ENCODE measurements around the gene IFIT2.
"Not testable (repeated sequence)": the region's sequence is repeated elsewhere in the genome, so short reads cannot be mapped to it uniquely, and the experiment has no call there.

IFIT2 gene

GRCh38 chr10:89280508-89280907, 21.3 kb upstream of the IFIT2 start:
- DNase-seq (ENCODE audit: low read depth), result no peak

DNA sequence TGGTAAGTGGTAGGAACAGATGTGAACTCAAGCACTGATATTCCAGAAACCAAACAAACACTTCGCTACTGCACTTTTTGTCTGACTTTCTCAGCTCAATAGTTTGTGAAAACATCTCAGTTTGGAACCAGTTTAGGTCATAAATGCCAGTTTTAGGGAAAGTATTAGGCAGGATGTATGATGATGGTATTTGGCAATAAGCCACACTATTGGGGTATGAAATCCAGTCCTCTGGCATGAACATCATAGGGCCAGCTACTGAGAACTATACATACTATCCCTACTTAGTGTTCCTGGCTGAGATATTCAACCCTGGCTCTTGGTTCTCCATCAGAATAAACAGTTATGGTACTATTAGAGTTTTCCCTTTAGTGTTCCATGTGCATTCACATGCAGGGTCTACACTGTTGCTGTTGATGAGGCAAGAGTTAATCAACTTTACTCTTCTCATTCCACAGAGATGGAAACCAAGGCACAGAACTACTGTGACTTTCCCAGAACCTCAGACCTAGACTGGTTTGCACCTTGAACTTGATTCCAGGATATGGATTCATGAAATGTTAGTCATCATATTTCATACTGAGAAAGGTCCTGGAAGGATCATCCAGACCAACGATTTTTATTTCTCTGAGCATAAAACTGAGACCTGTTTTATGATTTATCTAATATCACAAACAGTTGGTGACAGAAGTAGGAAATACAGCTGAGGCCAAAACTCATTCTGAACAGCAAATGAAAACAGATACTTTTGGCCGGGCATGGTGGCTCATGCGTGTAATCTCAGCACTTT, 20.0 kb upstream of the IFIT2 start:
- DNase-seq (ENCODE audit: low read depth), result no peak

GRCh38 chr10:89283025-89283935, 18.6 kb upstream of the IFIT2 start:
- DNase-seq (ENCODE audit: low read depth), result no peak

- DNase-seq (ENCODE audit: low read depth), result peak; percentile 87
Measured at GRCh38 chr10:89283936-89284475, 17.8 kb upstream of the IFIT2 start.

GRCh38 chr10:89284711-89285110, 17.1 kb upstream of the IFIT2 start:
- DNase-seq (ENCODE audit: low read depth), result not testable (repeated sequence)

- not testable (repeated sequence) for DNase-seq (ENCODE audit: low read depth)
Measured at GRCh38 chr10:89285303-89285702, 16.5 kb upstream of the IFIT2 start.

- no peak for DNase-seq (ENCODE audit: low read depth)
Measured at GRCh38 chr10:89294721-89295239, 7.1 kb upstream of the IFIT2 start.

DNA sequence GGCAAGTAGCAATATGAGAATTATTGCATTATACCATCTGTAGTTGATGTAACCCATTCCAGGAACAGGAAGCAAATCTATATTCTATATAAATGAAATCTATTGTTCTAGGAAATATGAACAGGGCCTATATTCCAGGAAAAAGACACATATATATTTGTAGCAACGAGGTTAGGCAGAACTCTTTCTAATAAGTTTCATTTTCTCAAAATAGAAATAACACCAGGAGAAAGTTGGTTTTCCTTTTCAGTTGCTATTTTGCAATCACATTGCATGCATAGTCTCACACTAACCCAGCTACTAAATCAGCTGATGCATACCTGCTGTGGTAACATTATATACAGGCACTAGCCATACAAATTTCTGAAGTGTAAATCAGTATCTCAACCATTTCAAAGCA, 6.2 kb upstream of the IFIT2 start:
- DNase-seq (ENCODE audit: low read depth), result no peak

DNA sequence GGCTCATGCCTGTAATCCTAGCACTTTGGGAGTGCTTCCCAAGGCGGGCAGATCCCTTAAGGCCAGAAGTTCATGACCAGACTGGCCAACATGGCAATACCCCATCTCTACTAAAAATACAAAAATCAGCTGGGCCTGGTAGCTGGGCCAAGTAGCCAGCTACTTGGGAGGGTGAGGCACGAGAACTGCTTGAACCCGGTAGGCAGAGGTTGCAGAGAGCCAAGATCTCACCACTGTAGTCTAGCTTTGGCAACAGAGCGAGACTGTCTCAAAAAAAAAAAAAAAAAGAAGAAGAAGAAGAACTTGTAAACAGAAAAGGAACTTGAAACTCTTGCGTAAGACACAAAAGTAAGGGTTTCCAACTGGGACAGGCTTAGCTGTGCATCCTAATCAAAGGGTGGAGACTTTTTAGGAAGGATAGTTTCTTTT, 5.6 kb upstream of the IFIT2 start:
- no peak for DNase-seq (ENCODE audit: low read depth)

GRCh38 chr10:89297356-89297755, 4.5 kb upstream of the IFIT2 start:
- DNase-seq (ENCODE audit: low read depth), result no peak

GRCh38 chr10:89297791-89298190, 4.1 kb upstream of the IFIT2 start:
- no peak for DNase-seq (ENCODE audit: low read depth)

DNA sequence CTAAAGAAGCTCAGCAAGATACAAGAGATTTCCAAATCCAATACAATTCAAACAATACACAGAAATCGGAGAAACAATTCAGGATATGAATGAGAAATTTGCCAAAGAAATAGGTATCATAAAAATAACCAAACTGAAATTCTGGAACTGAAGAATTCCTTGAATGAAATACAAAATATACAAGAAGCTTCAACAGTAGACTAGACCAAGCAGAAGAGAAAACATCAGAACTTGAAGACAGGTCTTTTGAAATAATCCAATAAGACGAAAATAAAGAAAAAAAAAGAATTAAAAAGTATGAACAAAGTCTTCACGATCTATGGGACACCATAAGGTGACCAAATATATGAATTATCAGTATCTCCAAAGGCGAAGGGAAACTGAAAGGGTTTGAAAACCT, 2.8 kb upstream of the IFIT2 start:
- DNase-seq (ENCODE audit: low read depth), result no peak

- DNase-seq (ENCODE audit: low read depth), result no peak
Measured at GRCh38 chr10:89301232-89301631, 614 bp upstream of the IFIT2 start.

DNA sequence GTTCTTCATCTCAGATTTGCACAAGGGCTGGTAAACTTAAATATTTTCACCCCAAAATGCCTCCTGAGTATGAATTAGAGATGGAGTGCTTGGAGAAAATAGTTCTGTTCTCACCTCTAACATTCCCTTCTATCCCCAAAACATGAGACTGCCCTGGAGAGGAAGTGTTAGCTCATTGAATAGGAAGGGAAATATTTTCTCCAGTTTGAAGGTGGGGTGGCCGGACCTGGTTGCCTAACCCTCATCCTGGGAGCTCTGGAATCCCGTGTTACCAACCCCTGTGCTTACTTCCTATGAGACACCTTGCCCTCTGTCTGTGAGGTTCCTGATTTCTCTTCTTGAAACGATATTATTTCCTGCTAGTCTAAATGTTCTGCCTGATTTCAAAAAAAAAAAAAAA, 779 bp downstream of the IFIT2 start:
- no peak for DNase-seq (ENCODE audit: low read depth)

GRCh38 chr10:89303161-89303560, 1.3 kb downstream of the IFIT2 start:
- no peak for DNase-seq (ENCODE audit: low read depth)

- DNase-seq (ENCODE audit: low read depth), result no peak
Measured at GRCh38 chr10:89304026-89304425, 2.2 kb downstream of the IFIT2 start.

DNA sequence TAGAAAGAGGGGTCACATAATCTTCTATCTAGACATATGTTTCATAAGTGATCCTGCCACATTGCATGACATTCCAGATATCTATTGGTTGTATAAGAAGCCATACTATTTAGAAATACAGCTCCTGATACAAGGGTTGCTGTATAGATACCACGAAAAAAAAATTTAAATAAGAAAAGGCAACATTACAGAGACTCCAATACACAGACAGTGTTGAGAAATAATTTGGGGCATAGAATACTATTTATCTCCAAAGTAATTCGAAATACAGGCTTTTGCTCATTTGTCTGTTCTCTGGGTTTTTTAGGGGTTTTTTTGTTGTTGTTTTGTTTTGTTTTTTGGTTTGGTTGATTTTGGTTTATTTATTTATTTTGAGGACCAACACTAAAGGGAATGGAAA, 2.6 kb downstream of the IFIT2 start:
- no peak for DNase-seq (ENCODE audit: low read depth)

- no peak for DNase-seq (ENCODE audit: low read depth)
Measured at GRCh38 chr10:89304925-89305324, 3.1 kb downstream of the IFIT2 start.

DNA sequence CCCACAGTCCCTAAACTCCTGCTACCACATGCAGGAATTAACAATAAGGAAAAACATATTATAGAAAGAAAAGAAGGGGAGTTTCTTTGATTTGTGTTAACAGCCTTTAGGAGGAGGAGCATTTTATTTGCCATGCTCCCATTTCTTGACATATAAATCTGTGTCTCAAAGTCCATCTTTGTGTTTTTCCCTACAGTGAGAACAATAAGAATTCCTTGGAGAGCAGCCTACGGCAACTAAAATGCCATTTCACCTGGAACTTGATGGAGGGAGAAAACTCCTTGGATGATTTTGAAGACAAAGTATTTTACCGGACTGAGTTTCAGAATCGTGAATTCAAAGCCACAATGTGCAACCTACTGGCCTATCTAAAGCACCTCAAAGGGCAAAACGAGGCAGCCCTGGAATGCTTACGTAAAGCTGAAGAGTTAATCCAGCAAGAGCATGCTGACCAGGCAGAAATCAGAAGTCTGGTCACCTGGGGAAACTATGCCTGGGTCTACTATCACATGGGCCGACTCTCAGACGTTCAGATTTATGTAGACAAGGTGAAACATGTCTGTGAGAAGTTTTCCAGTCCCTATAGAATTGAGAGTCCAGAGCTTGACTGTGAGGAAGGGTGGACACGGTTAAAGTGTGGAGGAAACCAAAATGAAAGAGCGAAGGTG, 4.1 kb downstream of the IFIT2 start:
- DNase-seq (ENCODE audit: low read depth), result no peak

GRCh38 chr10:89306434-89307268, 4.8 kb downstream of the IFIT2 start:
- DNase-seq (ENCODE audit: low read depth), result no peak

DNA sequence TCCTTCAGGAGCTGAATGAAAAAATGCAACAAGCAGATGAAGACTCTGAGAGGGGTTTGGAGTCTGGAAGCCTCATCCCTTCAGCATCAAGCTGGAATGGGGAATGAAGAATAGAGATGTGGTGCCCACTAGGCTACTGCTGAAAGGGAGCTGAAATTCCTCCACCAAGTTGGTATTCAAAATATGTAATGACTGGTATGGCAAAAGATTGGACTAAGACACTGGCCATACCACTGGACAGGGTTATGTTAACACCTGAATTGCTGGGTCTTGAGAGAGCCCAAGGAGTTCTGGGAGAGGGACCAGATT, 5.4 kb downstream of the IFIT2 start:
- no peak for DNase-seq (ENCODE audit: low read depth)
